Activated T-cell treated with anti-CD3 and anti-CD28 coated beads, Interleukin-2, amount 50 U/mL, for 48 hours (primary cell): Measurements from ENCODE around the gene CREB3L2.
"Not testable (repeated sequence)": the region's sequence is repeated elsewhere in the genome, so short reads cannot be mapped to it uniquely, and the experiment has no call there.

ENCODE experiments used
- DNase-seq, 2 experiments: peaks; one replicate each; pipeline ENCODE4 v3.0.0-alpha.2; 2020

Gene CREB3L2

GRCh38 chr7:137987018-137987349, 14.9 kb downstream of the CREB3L2 start:
- DNase-seq, result no peak

- DNase-seq, result no peak
Measured at GRCh38 chr7:137986252-137987017, 15.5 kb downstream of the CREB3L2 start.

GRCh38 chr7:137985897-137986251, 16.0 kb downstream of the CREB3L2 start:
- DNase-seq, result no peak

GRCh38 chr7:137985253-137985896, 16.5 kb downstream of the CREB3L2 start:
- DNase-seq, result no peak

- no peak for DNase-seq
Measured at GRCh38 chr7:137984181-137985041, 17.5 kb downstream of the CREB3L2 start.

GRCh38 chr7:137983323-137984008, 18.4 kb downstream of the CREB3L2 start:
- DNase-seq, result no peak

GRCh38 chr7:137982394-137982793, 19.5 kb downstream of the CREB3L2 start:
- not testable (repeated sequence) for DNase-seq

GRCh38 chr7:137981668-137982067, 20.2 kb downstream of the CREB3L2 start:
- DNase-seq, result no peak

- DNase-seq, result no peak
Measured at GRCh38 chr7:137981175-137981574, 20.7 kb downstream of the CREB3L2 start.

GRCh38 chr7:137980308-137980707, 21.6 kb downstream of the CREB3L2 start:
- no peak for DNase-seq

GRCh38 chr7:137978464-137979237, 23.2 kb downstream of the CREB3L2 start:
- no peak for DNase-seq

- DNase-seq, result no peak
Measured at GRCh38 chr7:137977173-137977572, 24.7 kb downstream of the CREB3L2 start.

GRCh38 chr7:137976696-137977095, 25.2 kb downstream of the CREB3L2 start:
- DNase-seq, result no peak

GRCh38 chr7:137976232-137976631, 25.7 kb downstream of the CREB3L2 start:
- DNase-seq, result no peak

- DNase-seq, result no peak
Measured at GRCh38 chr7:137975768-137976167, 26.1 kb downstream of the CREB3L2 start.

GRCh38 chr7:137975221-137975620, 26.7 kb downstream of the CREB3L2 start:
- DNase-seq, result no peak

- no peak for DNase-seq
Measured at GRCh38 chr7:137974766-137975165, 27.1 kb downstream of the CREB3L2 start.

GRCh38 chr7:137970253-137970975, 31.5 kb downstream of the CREB3L2 start:
- no peak for DNase-seq

- DNase-seq, result no peak
Measured at GRCh38 chr7:137969828-137970227, 32.1 kb downstream of the CREB3L2 start.

GRCh38 chr7:137968890-137969289, 33.0 kb downstream of the CREB3L2 start:
- no peak for DNase-seq

GRCh38 chr7:137968339-137968738, 33.5 kb downstream of the CREB3L2 start:
- DNase-seq, result not testable (repeated sequence)
